ENCODE data around the gene CBY1.

CBY1 gene

DNA sequence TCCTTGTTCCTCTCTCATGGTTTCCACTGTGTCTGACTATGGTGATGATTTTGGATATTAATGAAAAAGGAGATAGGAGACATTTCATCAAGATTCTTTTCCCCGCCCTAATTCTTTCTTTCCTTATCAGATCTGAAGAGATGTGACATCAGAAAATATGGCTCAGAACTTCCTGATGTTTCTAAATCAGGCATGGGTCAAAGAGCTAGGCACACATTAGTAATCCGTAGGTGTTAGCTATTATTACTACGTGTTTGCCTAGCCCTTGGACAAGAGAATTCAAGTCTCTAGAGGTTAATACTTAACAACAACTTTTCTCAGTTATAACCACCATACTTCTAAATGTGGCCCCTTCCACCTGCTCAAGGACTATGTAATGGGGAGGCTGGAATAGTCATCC is 38.5 kb downstream of the CBY1 start:
- Histone ChIP-seq H3K4me3 (ENCODE audit: low read length) (no peak overlapping the region), H3K27me3 (replicated peaks; ENCODE audit: control insufficient read depth, insufficient read depth, low read length) (no peaks in the 10 kb centered on the region), H3K9me3 (ENCODE audit: control insufficient read depth, low read length) (no peaks in the 10 kb centered on the region), H3K36me3 (ENCODE audit: control insufficient read depth, insufficient read depth, low read length, severe bottlenecking) (no peaks in the 10 kb centered on the region), H3K9ac (ENCODE audit: low read length) (no peak overlapping the region), H3K4me1 (ENCODE audit: control insufficient read depth, insufficient read depth, low read length) (peaks cover 38% of the 10 kb centered on the region)
- no peak for DNase-seq (ENCODE audit: low read depth)

DNA sequence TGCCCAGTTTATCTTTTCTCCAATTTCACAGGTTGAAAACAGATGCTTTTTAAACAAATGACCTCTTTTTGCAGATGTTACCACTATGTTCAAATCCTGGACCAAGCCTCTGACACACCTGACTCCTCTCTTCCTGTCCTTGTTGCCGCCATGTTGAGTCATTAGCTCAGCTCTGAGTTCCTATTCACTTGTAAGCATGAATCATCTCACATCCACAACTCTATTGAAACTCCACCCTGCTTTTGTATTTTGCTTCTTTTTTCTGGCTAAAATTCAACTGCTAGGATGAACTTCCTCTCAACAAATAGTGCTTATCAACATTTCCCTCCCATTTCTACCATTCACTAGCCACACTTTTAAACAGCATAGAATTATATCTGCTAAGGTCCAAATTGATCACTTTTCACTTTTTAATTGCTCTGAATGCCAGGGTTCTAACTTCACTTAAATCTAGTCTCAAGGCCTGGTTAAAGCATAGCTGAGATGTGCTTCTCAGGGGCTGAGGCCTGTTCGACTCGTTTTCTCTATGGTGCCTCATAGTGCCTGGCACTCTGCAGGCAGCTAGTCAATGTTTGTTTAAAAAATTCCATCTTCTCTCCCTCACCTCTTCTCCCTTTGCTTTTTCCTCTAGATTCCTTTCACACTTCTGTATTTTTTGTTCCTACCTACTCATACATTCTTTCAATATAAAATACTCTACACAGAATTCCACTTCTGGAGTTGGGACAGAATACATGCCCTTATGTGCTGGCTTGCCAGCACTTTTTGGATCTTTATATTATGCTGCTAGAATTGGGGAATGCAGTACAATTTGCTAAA is 40.4 kb downstream of the CBY1 start:
- peak; percentile 76 for DNase-seq (ENCODE audit: low read depth)
- no peaks in the 10 kb centered on the region for H3K27me3 ChIP-seq (replicated peaks; ENCODE audit: control insufficient read depth, insufficient read depth, low read length)
- no peaks in the 10 kb centered on the region for H3K36me3 ChIP-seq (ENCODE audit: control insufficient read depth, insufficient read depth, low read length, severe bottlenecking)
- no peaks in the 10 kb centered on the region for H3K9me3 ChIP-seq (ENCODE audit: control insufficient read depth, low read length)
- peak overlapping the region; percentile 93 for H3K4me3 ChIP-seq (ENCODE audit: low read length)
- peaks cover 43% of the 10 kb centered on the region for H3K4me1 ChIP-seq (ENCODE audit: control insufficient read depth, insufficient read depth, low read length)
- no peak overlapping the region for H3K9ac ChIP-seq (ENCODE audit: low read length)

DNA sequence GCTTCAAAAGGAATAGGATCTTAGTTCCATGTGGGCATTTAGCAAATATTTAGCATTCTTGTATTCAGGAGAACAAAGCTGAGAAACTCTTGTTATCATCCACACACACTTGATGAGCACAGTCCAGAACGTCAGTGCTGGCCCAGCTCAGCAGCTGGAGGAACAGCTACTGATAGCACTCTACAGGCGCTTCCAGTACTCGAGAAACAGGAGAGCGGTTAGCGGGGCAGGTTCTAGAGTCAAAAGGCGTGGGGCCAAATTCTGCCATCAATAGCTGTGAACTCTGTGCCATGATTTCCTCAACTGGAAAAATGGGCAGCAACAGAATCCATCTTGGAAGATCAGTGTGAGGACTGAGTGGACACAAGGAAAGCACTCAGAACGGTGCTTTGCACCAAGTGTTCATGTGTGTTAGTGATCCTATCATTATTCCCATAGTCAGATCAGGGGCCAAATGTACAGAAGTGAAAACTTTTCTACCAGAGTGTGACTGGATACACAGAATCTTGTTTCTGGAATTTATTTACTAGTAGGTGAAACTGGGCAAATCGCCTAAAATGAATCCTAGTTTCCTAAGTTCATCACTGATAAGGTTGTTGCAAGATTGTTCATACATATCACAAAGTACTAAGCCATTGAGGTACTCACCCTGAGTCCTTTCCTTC is 41.1 kb downstream of the CBY1 start:
- Histone ChIP-seq H3K9ac (ENCODE audit: low read length) (no peak overlapping the region), H3K36me3 (ENCODE audit: control insufficient read depth, insufficient read depth, low read length, severe bottlenecking) (no peaks in the 10 kb centered on the region), H3K9me3 (ENCODE audit: control insufficient read depth, low read length) (no peaks in the 10 kb centered on the region), H3K4me3 (ENCODE audit: low read length) (peak overlapping the region; percentile 93), H3K27me3 (replicated peaks; ENCODE audit: control insufficient read depth, insufficient read depth, low read length) (no peaks in the 10 kb centered on the region), H3K4me1 (ENCODE audit: control insufficient read depth, insufficient read depth, low read length) (peaks cover 43% of the 10 kb centered on the region)
- peak; percentile 37 for DNase-seq (ENCODE audit: low read depth)

DNA sequence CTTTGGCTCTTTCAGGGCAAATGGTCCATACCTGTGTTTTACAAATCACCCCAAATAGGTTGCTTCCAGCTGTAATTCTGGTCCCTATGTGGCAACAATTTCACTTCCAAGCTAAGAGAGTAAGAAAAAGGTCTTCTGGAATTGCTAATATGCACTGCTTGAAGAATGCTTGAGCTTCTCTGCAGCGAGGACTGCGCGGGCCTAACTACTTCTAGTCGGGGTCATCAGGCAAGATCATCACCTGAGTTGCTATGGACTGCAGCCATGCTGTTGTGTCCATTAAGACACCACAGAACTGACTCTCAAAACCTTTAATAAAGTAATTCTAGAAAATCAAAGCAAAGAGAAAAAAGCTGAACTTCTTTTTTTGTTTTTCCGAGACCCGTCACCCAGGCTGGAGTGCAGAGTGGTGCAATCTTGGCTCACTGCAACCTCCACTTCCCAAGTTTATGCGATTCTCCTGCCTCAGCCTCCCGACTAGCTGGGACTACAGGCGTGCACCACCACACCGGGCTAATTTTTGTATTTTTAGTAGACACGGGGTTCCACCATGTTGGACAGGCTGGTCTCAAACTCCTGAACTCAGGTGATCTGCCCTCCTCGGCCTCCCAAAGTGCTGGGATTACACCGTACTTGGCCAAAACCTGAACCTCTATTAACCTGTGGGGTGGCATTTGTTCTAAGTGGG is 42.1 kb downstream of the CBY1 start:
- H3K4me1 ChIP-seq (ENCODE audit: control insufficient read depth, insufficient read depth, low read length), result peaks cover 43% of the 10 kb centered on the region
- H3K36me3 ChIP-seq (ENCODE audit: control insufficient read depth, insufficient read depth, low read length, severe bottlenecking), result no peaks in the 10 kb centered on the region
- H3K9ac ChIP-seq (ENCODE audit: low read length), result no peak overlapping the region
- DNase-seq (ENCODE audit: low read depth), result no peak
- H3K9me3 ChIP-seq (ENCODE audit: control insufficient read depth, low read length), result no peaks in the 10 kb centered on the region
- peak overlapping the region; percentile 93 for H3K4me3 ChIP-seq (ENCODE audit: low read length)
- no peaks in the 10 kb centered on the region for H3K27me3 ChIP-seq (replicated peaks; ENCODE audit: control insufficient read depth, insufficient read depth, low read length)

DNA sequence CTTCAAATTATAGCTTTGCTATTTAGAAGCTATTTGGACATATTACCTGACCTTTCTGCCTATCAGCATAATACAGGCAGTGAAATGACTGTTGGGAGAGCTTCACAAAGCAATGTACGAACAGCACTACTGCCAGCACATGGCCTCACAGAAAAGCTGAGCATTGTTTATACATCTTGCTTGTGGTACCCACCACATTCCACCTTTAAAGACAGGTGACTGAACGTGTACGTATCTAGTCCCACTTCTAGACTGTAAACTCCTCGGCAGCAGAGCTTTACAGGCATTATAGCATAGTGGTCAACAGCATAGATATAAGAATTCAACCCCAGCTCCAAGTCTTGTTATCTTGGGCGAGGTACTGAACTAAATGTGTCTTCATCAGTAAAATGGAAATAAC is 42.7 kb downstream of the CBY1 start:
- no peaks in the 10 kb centered on the region for H3K27me3 ChIP-seq (replicated peaks; ENCODE audit: control insufficient read depth, insufficient read depth, low read length)

DNA sequence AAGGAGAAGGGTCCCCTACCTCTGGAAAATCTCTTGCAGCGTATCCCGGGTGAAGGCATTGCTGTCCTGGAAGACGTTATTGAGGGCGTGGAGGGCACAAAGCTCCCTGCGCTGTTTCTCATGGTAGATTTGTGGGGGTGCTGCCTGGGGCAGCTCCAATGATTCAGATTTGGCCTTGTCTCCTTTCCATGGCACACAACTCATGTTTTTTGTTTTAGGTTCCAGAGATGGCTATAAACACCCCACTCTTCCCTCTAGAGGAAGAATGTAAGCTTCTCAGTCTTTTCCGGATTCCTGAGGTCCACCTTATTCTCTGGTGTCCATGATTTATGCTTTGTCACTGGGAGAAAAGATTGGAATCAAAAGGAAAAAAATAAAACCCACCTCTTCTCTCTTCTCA is 43.3 kb downstream of the CBY1 start:
- Histone ChIP-seq H3K9ac (ENCODE audit: low read length) (peak overlapping the region; percentile 92), H3K4me3 (ENCODE audit: low read length) (peak overlapping the region; percentile 93), H3K27me3 (replicated peaks; ENCODE audit: control insufficient read depth, insufficient read depth, low read length) (no peaks in the 10 kb centered on the region), H3K36me3 (ENCODE audit: control insufficient read depth, insufficient read depth, low read length, severe bottlenecking) (no peaks in the 10 kb centered on the region), H3K4me1 (ENCODE audit: control insufficient read depth, insufficient read depth, low read length) (peaks cover 47% of the 10 kb centered on the region), H3K9me3 (ENCODE audit: control insufficient read depth, low read length) (no peaks in the 10 kb centered on the region)
- peak; percentile 57 for DNase-seq (ENCODE audit: low read depth)

More for the DNA sequence above, 42.7 kb downstream of the CBY1 start:
- peaks cover 43% of the 10 kb centered on the region for H3K4me1 ChIP-seq (ENCODE audit: control insufficient read depth, insufficient read depth, low read length)
- H3K4me3 ChIP-seq (ENCODE audit: low read length), result peak overlapping the region; percentile 93
- no peaks in the 10 kb centered on the region for H3K9me3 ChIP-seq (ENCODE audit: control insufficient read depth, low read length)
- no peak for DNase-seq (ENCODE audit: low read depth)
- peak overlapping the region; percentile 92 for H3K9ac ChIP-seq (ENCODE audit: low read length)
- no peaks in the 10 kb centered on the region for H3K36me3 ChIP-seq (ENCODE audit: control insufficient read depth, insufficient read depth, low read length, severe bottlenecking)

DNA sequence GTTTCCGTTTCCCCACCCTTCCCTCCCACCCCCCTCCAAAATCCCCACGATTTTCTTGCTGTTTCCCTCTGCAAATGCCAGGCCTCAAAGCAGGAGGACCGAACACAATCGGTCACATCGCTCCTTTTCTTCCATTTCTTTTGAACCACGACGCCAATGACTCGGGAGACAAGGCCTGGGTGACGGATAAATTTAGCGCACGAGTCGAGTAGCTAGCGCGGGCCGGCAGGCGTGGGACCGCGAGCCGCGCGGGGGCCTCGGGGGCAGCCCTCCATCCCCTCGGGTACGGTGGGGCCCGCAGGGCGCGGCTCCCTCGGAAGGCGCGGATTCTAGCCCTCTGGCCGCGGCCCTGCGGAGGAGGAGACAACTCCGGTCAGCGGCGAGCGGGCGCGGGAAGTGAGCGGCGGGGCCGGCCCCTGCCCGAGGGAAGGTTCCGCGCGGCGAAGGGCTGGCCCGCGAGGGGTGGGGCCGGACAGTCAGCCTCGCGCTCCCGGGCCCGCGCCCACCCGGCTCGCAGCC is 43.9 kb downstream of the CBY1 start:
- Histone ChIP-seq H3K4me3 (ENCODE audit: low read length) (peak overlapping the region; percentile 93), H3K36me3 (ENCODE audit: control insufficient read depth, insufficient read depth, low read length, severe bottlenecking) (no peaks in the 10 kb centered on the region), H3K27me3 (replicated peaks; ENCODE audit: control insufficient read depth, insufficient read depth, low read length) (no peaks in the 10 kb centered on the region), H3K9ac (ENCODE audit: low read length) (peak overlapping the region; percentile 92), H3K4me1 (ENCODE audit: control insufficient read depth, insufficient read depth, low read length) (peaks cover 50% of the 10 kb centered on the region), H3K9me3 (ENCODE audit: control insufficient read depth, low read length) (no peaks in the 10 kb centered on the region)
- DNase-seq (ENCODE audit: low read depth), result peak; percentile 78

DNA sequence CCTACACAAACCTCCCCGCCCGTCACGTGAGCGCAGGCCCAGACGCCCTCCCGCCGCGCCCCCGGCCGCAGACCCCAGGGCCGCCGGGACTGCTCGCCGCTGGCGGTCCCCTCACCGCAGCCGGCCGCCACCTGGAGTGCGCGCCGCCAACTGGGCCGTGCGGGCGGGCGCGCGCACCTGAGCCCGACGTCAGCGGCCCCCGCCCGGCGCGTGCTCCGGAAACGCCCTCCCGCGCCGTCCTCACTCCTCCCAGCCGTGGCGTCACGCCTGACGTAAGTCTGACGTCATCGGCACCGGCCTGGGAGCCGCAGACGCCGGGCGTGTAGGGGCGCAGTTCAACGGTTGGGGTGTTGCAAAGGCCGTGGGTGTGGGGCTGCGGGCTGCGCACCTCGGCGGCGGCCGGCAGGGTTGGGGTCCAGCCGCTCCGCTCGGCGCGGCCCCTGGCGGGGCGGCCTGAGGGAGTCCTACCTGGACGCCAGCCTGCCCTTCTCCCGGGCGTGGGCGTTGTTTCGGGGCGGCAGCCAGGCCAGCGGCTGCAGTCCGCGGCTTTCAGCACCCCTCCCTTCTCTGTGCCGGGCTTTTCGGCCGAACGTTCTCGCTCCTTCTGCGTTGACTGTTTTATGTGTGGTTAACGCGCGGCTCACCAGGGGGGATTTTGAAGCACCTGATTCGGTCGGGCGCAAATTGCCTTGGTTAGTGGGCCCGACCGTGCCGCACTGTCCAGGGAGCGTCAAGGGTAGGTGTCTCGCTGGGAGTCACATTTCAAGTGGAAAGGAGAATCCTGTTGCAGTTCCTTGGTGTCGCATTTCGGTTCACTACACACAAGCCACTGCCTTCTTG is 44.6 kb downstream of the CBY1 start, which contains the start of gene JOSD1:
JOSD1 (minus strand) TSS at position 155 of the 840 bp plus-strand sequence. CDS start 956 bp downstream, outside the sequence.
- Histone ChIP-seq H3K4me1 (ENCODE audit: control insufficient read depth, insufficient read depth, low read length) (peaks cover 50% of the 10 kb centered on the region), H3K4me3 (ENCODE audit: low read length) (peak within 1 kb of the TSS; percentile 93), H3K27me3 (replicated peaks; ENCODE audit: control insufficient read depth, insufficient read depth, low read length) (no peaks in the 10 kb centered on the region), H3K9me3 (ENCODE audit: control insufficient read depth, low read length) (no peaks in the 10 kb centered on the region), H3K9ac (ENCODE audit: low read length) (peak within 1 kb of the TSS; percentile 92), H3K36me3 (ENCODE audit: control insufficient read depth, insufficient read depth, low read length, severe bottlenecking) (no peaks in the 10 kb centered on the region)
- peak; percentile 97 for DNase-seq (ENCODE audit: low read depth)

DNA sequence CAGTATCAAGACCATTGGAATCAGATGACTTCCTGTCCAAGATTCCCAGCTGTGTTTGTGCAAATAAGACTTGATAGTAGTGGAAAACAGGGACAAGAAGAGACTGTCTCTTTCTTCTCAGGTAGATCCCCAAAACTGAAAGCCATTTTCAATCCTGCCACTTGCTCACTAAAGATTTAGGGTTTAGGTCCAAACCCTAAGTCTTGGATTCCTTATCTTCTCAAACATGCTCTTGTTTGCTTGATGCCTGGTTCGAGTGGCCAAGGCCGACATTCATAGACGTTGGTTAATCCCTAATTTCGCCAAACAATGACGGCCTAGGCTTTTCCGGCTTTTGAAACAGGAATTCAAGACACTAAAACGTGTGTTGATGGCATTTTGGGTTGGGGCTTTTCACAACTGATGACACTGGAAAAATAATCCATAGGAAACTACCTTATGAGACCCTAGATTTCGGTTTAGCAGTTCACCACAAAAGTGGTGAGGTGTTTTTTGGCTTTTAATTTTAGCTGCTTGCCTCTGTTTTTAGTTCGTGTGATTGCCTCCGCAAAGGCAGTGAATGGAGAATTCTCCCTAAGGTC is 48.3 kb downstream of the CBY1 start:
- Histone ChIP-seq H3K4me1 (ENCODE audit: control insufficient read depth, insufficient read depth, low read length) (peaks cover 26% of the 10 kb centered on the region), H3K36me3 (ENCODE audit: control insufficient read depth, insufficient read depth, low read length, severe bottlenecking) (peaks cover 3% of the 10 kb centered on the region), H3K27me3 (replicated peaks; ENCODE audit: control insufficient read depth, insufficient read depth, low read length) (no peaks in the 10 kb centered on the region), H3K4me3 (ENCODE audit: low read length) (peak overlapping the region; percentile 74), H3K9ac (ENCODE audit: low read length) (peak overlapping the region; percentile 54), H3K9me3 (ENCODE audit: control insufficient read depth, low read length) (no peaks in the 10 kb centered on the region)
- no peak for DNase-seq (ENCODE audit: low read depth)

Measured in adipocyte (in vitro differentiated cells).